Neuronal stem cell (in vitro differentiated cells): ENCODE measurements around the gene SPNS2.

Experiments used
- DNase-seq: peaks from one replicate; pipeline ENCODE4 v3.0.0-alpha.2; 2013; ENCODE audit warnings: low spot score
- H2AFZ ChIP-seq: one replicate; pipeline ENCODE4 v1.6.1; 2013; ENCODE audit warnings: mild to moderate bottlenecking, low read length, inconsistent platforms
- H2AK5ac ChIP-seq: 2 replicates; pipeline ENCODE4 v1.6.1; 2013; ENCODE audit warnings: low read depth, mild to moderate bottlenecking, inconsistent platforms, low read length, moderate library complexity, mixed read lengths
- H2BK120ac ChIP-seq: 2 replicates; pipeline ENCODE4 v1.6.1; 2013; ENCODE audit warnings: low read depth, mild to moderate bottlenecking, inconsistent platforms, low read length, moderate library complexity, mixed read lengths
- H2BK12ac ChIP-seq: one replicate; pipeline ENCODE4 v1.6.1; 2013; ENCODE audit warnings: low read length, inconsistent platforms
- H2BK15ac ChIP-seq: 2 replicates; pipeline ENCODE4 v1.6.1; 2013; ENCODE audit warnings: mild to moderate bottlenecking, low read length, inconsistent platforms, mixed read lengths
- H2BK5ac ChIP-seq: one replicate; pipeline ENCODE4 v1.6.1; 2013; ENCODE audit warnings: inconsistent platforms, mild to moderate bottlenecking, low read length, moderate library complexity
- H3K14ac ChIP-seq: one replicate; pipeline ENCODE4 v1.6.1; 2013; ENCODE audit warnings: low read length, inconsistent platforms
- H3K18ac ChIP-seq: 2 replicates; pipeline ENCODE4 v1.6.1; 2013; ENCODE audit warnings: low read length, inconsistent platforms
- H3K23ac ChIP-seq: 2 replicates; pipeline ENCODE4 v1.6.1; 2013; ENCODE audit warnings: low read depth, mild to moderate bottlenecking, mixed read lengths, low read length, inconsistent platforms; ENCODE audit not compliant: poor library complexity
- H3K27ac ChIP-seq: replicated peaks from 3 replicates; pipeline ENCODE4 v1.5.1; 2013; ENCODE audit warnings: low read length, inconsistent platforms
- H3K27me3 ChIP-seq, 3 experiments: 2 replicates each; pipeline ENCODE4 v1.6.1; 2013; ENCODE audit warnings: low read length in 3 of 3, mild to moderate bottlenecking in 2 of 3, inconsistent platforms in 1 of 3, low read depth in 1 of 3, mixed read lengths in 1 of 3, moderate library complexity in 1 of 3; ENCODE audit not compliant: control insufficient read depth in 3 of 3, insufficient read depth in 3 of 3
- H3K36me3 ChIP-seq, 2 donors: replicated peaks in 1 of 2; 2 replicates each; pipeline ENCODE4 v1.6.1; 2013; ENCODE audit warnings: low read length in 2 of 2; ENCODE audit not compliant: control insufficient read depth in 2 of 2, insufficient read depth in 2 of 2
- H3K4ac ChIP-seq: 2 replicates; pipeline ENCODE4 v1.6.1; 2013; ENCODE audit warnings: inconsistent platforms, mild to moderate bottlenecking, low read length, moderate library complexity
- H3K4me1 ChIP-seq, 2 donors: 1 replicate in 1 of 2; 2 replicates in 1 of 2; pipeline ENCODE4 v1.6.1; 2013; ENCODE audit warnings: low read length in 2 of 2, low read depth in 1 of 2; ENCODE audit not compliant: control insufficient read depth in 2 of 2, insufficient read depth in 1 of 2
- H3K4me2 ChIP-seq: one replicate; pipeline ENCODE4 v1.6.1; 2013; ENCODE audit warnings: mild to moderate bottlenecking, low read length, inconsistent platforms; ENCODE audit not compliant: insufficient read depth, poor library complexity, severe bottlenecking
- H3K4me3 ChIP-seq, 2 donors: 2 replicates each; pipeline ENCODE4 v1.5.1; 2013; ENCODE audit warnings: low read length in 2 of 2, mild to moderate bottlenecking in 2 of 2, inconsistent platforms in 1 of 2, moderate library complexity in 1 of 2
- H3K79me1 ChIP-seq: one replicate; pipeline ENCODE4 v1.6.1; 2013; ENCODE audit warnings: low read depth, mild to moderate bottlenecking, inconsistent platforms, low read length, moderate library complexity
- H3K9ac ChIP-seq: one replicate; pipeline ENCODE4 v1.6.1; 2013; ENCODE audit warnings: mild to moderate bottlenecking, low read depth, low read length, inconsistent platforms; ENCODE audit not compliant: poor library complexity
- H3K9me3 ChIP-seq, 2 donors: replicated peaks in 1 of 2; 2 replicates each; pipeline versions ENCODE3 to v1.6.1; 2013; ENCODE audit warnings: low read length in 2 of 2, mild to moderate bottlenecking in 2 of 2, inconsistent platforms in 1 of 2, low read depth in 1 of 2, mixed read lengths in 1 of 2, moderate library complexity in 1 of 2; ENCODE audit not compliant: control insufficient read depth in 2 of 2, insufficient read depth in 1 of 2
- H4K8ac ChIP-seq: one replicate; pipeline ENCODE4 v1.6.1; 2013; ENCODE audit warnings: low read depth, mild to moderate bottlenecking, inconsistent platforms, low read length, moderate library complexity
- H4K91ac ChIP-seq: one replicate; pipeline ENCODE4 v1.6.1; 2013; ENCODE audit warnings: low read length, low read depth, mild to moderate bottlenecking, inconsistent platforms; ENCODE audit not compliant: poor library complexity
- WGBS, 2 donors: extraction: QIAGEN DNeasy Blood & Tissue Kit; methylation state at CpG; one replicate each; pipeline ENCODE4 v1.1.7; 2013; ENCODE audit warnings: missing lambda C conversion rate in 2 of 2, mixed read lengths in 1 of 2; ENCODE audit not compliant: insufficient read length in 2 of 2, insufficient replicate concordance in 1 of 2; ENCODE audit errors: extremely low coverage in 2 of 2; 5-methylcytosine and 5-hydroxymethylcytosine counted together

SPNS2 gene

DNA sequence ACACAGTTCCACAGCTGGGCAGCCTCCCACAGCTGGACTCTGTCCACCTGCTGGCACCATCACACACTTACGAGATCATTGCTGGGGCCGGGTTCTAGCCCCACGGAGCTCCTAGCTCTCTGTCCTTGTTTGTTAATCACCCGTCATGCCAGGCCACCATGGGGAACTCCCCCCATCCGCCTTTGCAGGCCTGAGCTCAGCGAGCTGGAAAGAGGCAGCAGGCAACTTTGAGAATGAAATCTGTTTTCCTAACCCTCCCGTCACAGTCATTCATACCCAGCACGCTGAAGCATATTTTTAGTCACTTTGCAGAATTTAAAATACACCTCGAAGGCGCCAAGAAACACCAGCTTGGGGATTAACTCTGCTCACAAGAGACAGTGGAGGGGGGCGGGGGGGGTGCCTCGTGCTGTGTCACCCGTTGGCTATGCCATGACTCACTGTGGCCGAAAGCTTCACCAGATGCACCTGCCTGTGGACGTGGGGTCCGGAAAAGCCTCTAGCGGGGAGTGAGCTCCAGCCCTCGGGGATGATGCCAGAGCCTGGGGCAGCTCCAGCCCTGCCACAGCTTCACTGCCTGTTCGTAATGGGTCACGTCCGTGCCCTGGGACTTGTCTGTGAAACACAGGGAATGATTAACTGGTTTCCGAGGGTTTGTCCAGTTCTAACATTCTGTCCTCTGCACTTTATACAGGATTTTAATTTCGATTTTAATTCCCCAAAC, 1.4 kb upstream of the SPNS2 start:
- no peak overlapping the region for H2BK5ac ChIP-seq

DNA sequence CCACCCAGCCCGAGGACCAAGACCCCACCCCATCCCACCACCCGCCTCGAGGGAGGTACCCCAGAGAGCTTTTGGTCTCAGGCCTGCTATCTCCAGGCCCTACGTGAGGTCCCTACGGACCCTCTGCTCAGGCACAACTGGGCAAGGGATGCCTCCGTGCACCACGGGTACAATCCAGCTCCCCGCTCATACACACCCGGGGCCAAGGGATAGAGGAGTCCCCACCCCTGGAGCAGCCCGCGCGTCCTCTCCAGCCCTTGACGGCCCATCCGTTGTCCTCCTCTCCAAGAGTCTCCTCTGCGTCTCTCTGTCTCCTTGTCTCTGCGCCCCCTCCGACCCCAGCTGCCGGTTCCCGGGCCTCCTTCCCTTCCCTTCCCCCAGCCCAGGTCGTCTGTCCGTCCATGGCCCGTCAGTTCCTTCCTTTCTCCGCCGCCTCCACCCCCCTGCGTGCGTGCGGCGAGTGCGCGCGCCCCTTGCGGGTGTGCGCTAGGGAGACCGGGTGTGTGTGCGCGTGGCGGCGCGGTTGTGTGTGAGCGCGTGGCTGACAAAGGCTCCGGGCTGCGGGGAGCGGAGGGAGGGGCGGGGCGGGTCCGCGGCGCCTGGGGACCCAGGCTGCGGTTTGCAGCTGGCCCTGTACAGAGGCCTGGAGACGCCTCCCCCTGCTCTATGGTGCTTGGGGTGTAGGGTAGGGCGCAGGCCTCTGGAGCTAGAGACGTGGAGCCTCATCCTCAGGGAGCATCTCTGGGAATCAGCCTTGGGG, 930 bp downstream of the SPNS2 start:
- Histone ChIP-seq H3K27me3 (peaks cover 11 to 74% (median 45%) of the 10 kb centered on the region in 3 experiments), H3K4me3 (peak overlapping the region; percentile 9 to 56), H3K36me3 (no peaks in the 10 kb centered on the region)

More for the DNA sequence above, 1.4 kb upstream of the SPNS2 start:
- no peak overlapping the region for H2BK15ac ChIP-seq
- H2BK12ac ChIP-seq = no peak overlapping the region
- no peak overlapping the region for H3K4me2 ChIP-seq
- H2AFZ ChIP-seq = no peak overlapping the region
- H3K4me1 ChIP-seq = peaks cover 2 to 15% of the 10 kb centered on the region in 2 donors
- H3K18ac ChIP-seq = no peak overlapping the region
- no peaks in the 10 kb centered on the region for H3K9me3 ChIP-seq
- DNase-seq = no peak
- H3K27me3 ChIP-seq = peaks cover 11 to 50% (median 45%) of the 10 kb centered on the region in 3 experiments
- H4K8ac ChIP-seq = no peak overlapping the region
- no peak overlapping the region for H3K14ac ChIP-seq
- no peak overlapping the region for H3K23ac ChIP-seq
- H3K4ac ChIP-seq = no peak overlapping the region
- H3K27ac ChIP-seq = no peak overlapping the region
- no peaks in the 10 kb centered on the region for H3K79me1 ChIP-seq
- no peak overlapping the region for H2BK120ac ChIP-seq
- H2AK5ac ChIP-seq = no peak overlapping the region
- no peak overlapping the region for H3K4me3 ChIP-seq
- WGBS, 2 donors = no CpG with 5 or more reads among the region's 23 CpGs
- no peaks in the 10 kb centered on the region for H3K36me3 ChIP-seq
- H4K91ac ChIP-seq = no peak overlapping the region
- no peak overlapping the region for H3K9ac ChIP-seq

DNA sequence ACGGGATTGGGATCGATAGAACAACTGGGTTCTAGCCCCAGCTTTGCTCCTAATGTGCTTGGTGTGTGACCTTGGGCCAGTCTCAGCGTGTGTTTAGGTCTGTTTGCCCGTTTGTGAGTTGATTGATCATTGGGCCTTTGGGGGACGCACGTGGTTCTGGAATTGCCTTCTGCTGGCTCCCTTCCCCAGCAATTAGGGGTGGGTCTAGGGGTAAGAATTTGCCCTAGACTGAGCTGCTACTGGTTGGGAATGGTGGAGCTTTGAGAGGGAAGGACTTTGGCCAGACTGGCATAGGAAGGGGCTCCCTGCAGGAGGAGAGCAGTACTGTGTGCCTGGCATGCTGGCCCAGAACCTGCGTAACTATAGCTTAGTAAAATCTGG, 1.5 kb downstream of the SPNS2 start:
- H3K4ac ChIP-seq = no peak overlapping the region
- no peak overlapping the region for H2BK15ac ChIP-seq
- no CpG with 5 or more reads among the region's 7 CpGs for WGBS, 2 donors
- peak overlapping the region; percentile 53 for H2AFZ ChIP-seq
- no peak overlapping the region for H4K91ac ChIP-seq
- H3K9ac ChIP-seq = no peak overlapping the region
- H2AK5ac ChIP-seq = peak overlapping the region; percentile 68
- H3K27me3 ChIP-seq = peaks cover 11 to 80% (median 45%) of the 10 kb centered on the region in 3 experiments
- H3K4me2 ChIP-seq = no peak overlapping the region
- H2BK5ac ChIP-seq = no peak overlapping the region
- no peaks in the 10 kb centered on the region for H3K9me3 ChIP-seq
- no peak overlapping the region for H3K27ac ChIP-seq
- H4K8ac ChIP-seq = no peak overlapping the region
- H3K4me3 ChIP-seq = no peak overlapping the region
- no peak overlapping the region for H2BK120ac ChIP-seq
- H3K14ac ChIP-seq = no peak overlapping the region
- H3K36me3 ChIP-seq = no peaks in the 10 kb centered on the region
- peak overlapping the region; percentile 60 for H3K23ac ChIP-seq
- no peak overlapping the region for H2BK12ac ChIP-seq
- peaks cover 2 to 18% of the 10 kb centered on the region in 2 donors for H3K4me1 ChIP-seq
- no peaks in the 10 kb centered on the region for H3K79me1 ChIP-seq
- H3K18ac ChIP-seq = peak overlapping the region; percentile 5
- no peak for DNase-seq

More for the DNA sequence above, 930 bp downstream of the SPNS2 start:
- Histone ChIP-seq H2BK12ac (peak overlapping the region; percentile 53), H4K8ac (no peak overlapping the region), H3K79me1 (no peaks in the 10 kb centered on the region), H3K4me2 (peak overlapping the region; percentile 69), H2BK5ac (no peak overlapping the region), H3K23ac (peak overlapping the region; percentile 60), H3K9me3 (no peaks in the 10 kb centered on the region), H2BK15ac (peak overlapping the region; percentile 38), H4K91ac (no peak overlapping the region), H3K27ac (no peak overlapping the region), H3K14ac (no peak overlapping the region), H3K4ac (no peak overlapping the region), H3K18ac (peak overlapping the region; percentile 80), H3K4me1 (peaks cover 2 to 18% of the 10 kb centered on the region in 2 donors), H2AK5ac (peak overlapping the region; percentile 68), H3K9ac (peak overlapping the region; percentile 86), H2AFZ (peak overlapping the region; percentile 53), H2BK120ac (no peak overlapping the region)
- DNase-seq = peak; percentile 36
- WGBS, 2 donors = no CpG with 5 or more reads among the region's 53 CpGs

- no peak overlapping the region for H3K18ac ChIP-seq
- DNase-seq = no peak
- H3K9ac ChIP-seq = no peak overlapping the region
- H2BK12ac ChIP-seq = no peak overlapping the region
- no peak overlapping the region for H3K27ac ChIP-seq
- WGBS, 2 donors = no CpG with 5 or more reads among the region's 3 CpGs
- no peaks in the 10 kb centered on the region for H3K9me3 ChIP-seq
- H3K4me2 ChIP-seq = no peak overlapping the region
- H4K8ac ChIP-seq = no peak overlapping the region
- H2BK5ac ChIP-seq = no peak overlapping the region
- H3K4me1 ChIP-seq = peaks cover 2 to 18% of the 10 kb centered on the region in 2 donors
- no peak overlapping the region for H2BK120ac ChIP-seq
- no peak overlapping the region for H3K23ac ChIP-seq
- no peak overlapping the region for H2AFZ ChIP-seq
- H3K27me3 ChIP-seq = peaks cover 11 to 89% (median 45%) of the 10 kb centered on the region in 3 experiments
- no peak overlapping the region for H3K4me3 ChIP-seq
- no peaks in the 10 kb centered on the region for H3K36me3 ChIP-seq
- H3K14ac ChIP-seq = no peak overlapping the region
- no peaks in the 10 kb centered on the region for H3K79me1 ChIP-seq
- no peak overlapping the region for H4K91ac ChIP-seq
- H3K4ac ChIP-seq = no peak overlapping the region
- H2AK5ac ChIP-seq = no peak overlapping the region
- H2BK15ac ChIP-seq = no peak overlapping the region
These were observed 2.7 kb downstream of the SPNS2 start for GRCh38 chr17:4501295-4501949.
